ENCODE measurements around the gene ARPC2. TPM values are rescaled to one million over a fixed set of nuclear protein-coding genes. Genes with fewer than 3 reads are reported as not detected.

Gene ARPC2
- total and polyA plus RNA-seq, 2 of the 13 experiments (the other 11 are each of a cell fraction or from before 2014, with no cell fraction given) = 168 to 303 TPM

- Histone ChIP-seq H3K4me1 (ENCODE audit: insufficient read depth, low read length) (peaks cover 44% of the 10 kb centered on the region), H3K27ac (ENCODE audit: extremely low read length, insufficient read depth, low read length) (peak overlapping the region; percentile 4), H4K20me1 (ENCODE audit: insufficient read depth, low read length) (no peaks in the 10 kb centered on the region), H3K79me2 (ENCODE audit: insufficient read depth, low read length) (peaks cover 10% of the 10 kb centered on the region), H3K9ac (ENCODE audit: insufficient read depth, low read depth, low read length) (no peak overlapping the region), H3K4me2 (ENCODE audit: low read depth, low read length) (no peak overlapping the region), H3K36me3 (replicated peaks in 1 of 2; ENCODE audit: control insufficient read depth in 1 of 2, insufficient read depth in 2 of 2, low read length in 2 of 2) (peaks cover 26 to 88% of the 10 kb centered on the region in 2 experiments), H3K4me3 (replicated peaks in 1 of 3; ENCODE audit: insufficient read depth in 1 of 3, low read depth in 2 of 3, low read length in 3 of 3) (no peak overlapping the region), H3K27me3 (ENCODE audit: control insufficient read depth in 1 of 2, insufficient read depth in 2 of 2, low read length in 2 of 2) (no peaks in the 10 kb centered on the region), H3K9me3 (ENCODE audit: low read length) (no peaks in the 10 kb centered on the region), H2AFZ (ENCODE audit: low read length) (no peak overlapping the region)
- no peak for FAIRE-seq
- POLR2A ChIA-PET = interaction anchor here (1.1 kb wide), 2 partner anchors 11 to 13 kb away, joined by 3 to 4 read pairs; no protein-coding TSS in a partner anchor
- no TSS peak for BruUV-seq (replicated peaks)
- ATAC-seq = no peak
- 86% methylated on average over 3 of the region's 3 CpGs for WGBS (ENCODE audit: low lambda C conversion rate)
- DNase-seq (ENCODE audit: low spot score) = no peak
- intact Hi-C loops (cut with micrococcal nuclease; ENCODE audit: unreplicated experiment) (no loop called here), in situ Hi-C loops (cut with HindIII; ENCODE audit: extremely low pct_ligation_motif_present, low pct_unique_long_range_greater_than_20kb) (no loop called here)
- no peak for TF ChIP-seq CAMTA2 (CRISPR knock-in tag; IDR thresholded peaks at IDR 0.05; ENCODE audit: borderline replicate concordance)
- TF ChIP-seq JUND (CRISPR knock-in tag; IDR thresholded peaks at IDR 0.05) = no peak
- TF ChIP-seq ZMAT3 (CRISPR knock-in tag; conservative IDR thresholded peaks at IDR 0.05) = no peak
- TF ChIP-seq HOXA7 (CRISPR knock-in tag; IDR thresholded peaks at IDR 0.05) = no peak
- TF ChIP-seq CHD2 (IDR thresholded peaks at IDR 0.05; ENCODE audit: low read depth, low read length) = no peak
- TF ChIP-seq GPBP1L1 (CRISPR knock-in tag; IDR thresholded peaks at IDR 0.05) = no peak
- TF ChIP-seq ZNF576 (CRISPR knock-in tag; IDR thresholded peaks at IDR 0.05) = no peak
- TF ChIP-seq CEBPG (CRISPR knock-in tag; IDR thresholded peaks at IDR 0.05) = no peak
- CTCF ChIA-PET (ENCODE audit: low intra/inter-chr PET ratio, low total read pairs) = no interaction called here
These were observed 12.2 kb downstream of the ARPC2 start for GRCh38 chr2:218229239-218229638.

DNA sequence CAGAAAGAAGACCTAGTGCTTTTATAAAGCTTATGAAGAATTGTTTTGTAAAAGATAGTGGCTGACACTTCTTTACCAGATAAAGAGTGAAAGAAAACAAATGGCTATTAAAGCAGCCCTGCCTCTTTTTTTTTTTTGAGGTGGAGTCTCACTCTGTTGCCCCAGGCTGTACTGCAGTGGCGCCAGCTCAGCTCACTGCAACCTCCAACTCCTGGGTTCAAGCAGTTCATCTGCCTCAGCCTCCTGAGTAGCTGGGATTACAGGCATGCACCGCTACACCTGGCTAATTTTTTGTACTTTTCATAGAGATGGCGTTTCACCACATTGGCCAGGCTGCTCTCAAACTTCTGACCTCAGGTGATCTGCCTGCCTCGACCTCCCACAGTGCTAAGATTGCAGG, 12.9 kb downstream of the ARPC2 start:
- ChIA-PET POLR2A (interaction anchor here (1.1 to 1.7 kb wide), 2 partner anchors 13 kb away, joined by 4 to 11 read pairs; partner anchors contain the start of gene ARPC2), CTCF (ENCODE audit: low intra/inter-chr PET ratio, low total read pairs) (no interaction called here)
- 100% methylated on average over 4 of the region's 4 CpGs for WGBS (ENCODE audit: low lambda C conversion rate)
- in situ Hi-C loops (cut with HindIII; ENCODE audit: extremely low pct_ligation_motif_present, low pct_unique_long_range_greater_than_20kb) = no loop called here
- Histone ChIP-seq H3K4me3 (replicated peaks in 1 of 3; ENCODE audit: insufficient read depth in 1 of 3, low read depth in 2 of 3, low read length in 3 of 3) (no peak overlapping the region), H3K27ac (ENCODE audit: extremely low read length, insufficient read depth, low read length) (no peak overlapping the region), H4K20me1 (ENCODE audit: insufficient read depth, low read length) (no peaks in the 10 kb centered on the region), H3K79me2 (ENCODE audit: insufficient read depth, low read length) (peaks cover 5% of the 10 kb centered on the region), H3K9ac (ENCODE audit: insufficient read depth, low read depth, low read length) (no peak overlapping the region), H3K36me3 (replicated peaks in 1 of 2; ENCODE audit: control insufficient read depth in 1 of 2, insufficient read depth in 2 of 2, low read length in 2 of 2) (peaks cover 27 to 88% of the 10 kb centered on the region in 2 experiments), H3K9me3 (ENCODE audit: low read length) (no peaks in the 10 kb centered on the region), H3K4me1 (ENCODE audit: insufficient read depth, low read length) (peaks cover 47% of the 10 kb centered on the region), H3K4me2 (ENCODE audit: low read depth, low read length) (no peak overlapping the region), H2AFZ (ENCODE audit: low read length) (no peak overlapping the region), H3K27me3 (ENCODE audit: control insufficient read depth in 1 of 2, insufficient read depth in 2 of 2, low read length in 2 of 2) (no peaks in the 10 kb centered on the region)
- intact Hi-C loops (cut with micrococcal nuclease; ENCODE audit: unreplicated experiment) = no loop called here
- TSS peak; percentile 11 for BruUV-seq (replicated peaks)
- ATAC-seq (no peak), DNase-seq (ENCODE audit: low spot score) (no peak), FAIRE-seq (no peak)
- TF ChIP-seq MTA1 (CRISPR knock-in tag; IDR thresholded peaks at IDR 0.05; ENCODE audit: borderline replicate concordance) (no peak), ZNF713 (CRISPR knock-in tag; IDR thresholded peaks at IDR 0.05) (no peak), ZFP1 (CRISPR knock-in tag; IDR thresholded peaks at IDR 0.05) (no peak), HES4 (CRISPR knock-in tag; IDR thresholded peaks at IDR 0.05; ENCODE audit: borderline replicate concordance) (no peak), NFIC (IDR thresholded peaks at IDR 0.05; ENCODE audit: low read length) (no peak), PRMT3 (CRISPR knock-in tag; IDR thresholded peaks at IDR 0.05; ENCODE audit: borderline replicate concordance, low read depth) (no peak), ZNF33B (CRISPR knock-in tag; IDR thresholded peaks at IDR 0.05) (no peak), BHLHE40 (IDR thresholded peaks at IDR 0.05; ENCODE audit: low read length) (no peak), ZNF230 (CRISPR knock-in tag; IDR thresholded peaks at IDR 0.05) (no peak), RXRB (CRISPR knock-in tag; IDR thresholded peaks at IDR 0.05; ENCODE audit: borderline replicate concordance) (no peak)
- TF ChIP-seq, protein P1, sequence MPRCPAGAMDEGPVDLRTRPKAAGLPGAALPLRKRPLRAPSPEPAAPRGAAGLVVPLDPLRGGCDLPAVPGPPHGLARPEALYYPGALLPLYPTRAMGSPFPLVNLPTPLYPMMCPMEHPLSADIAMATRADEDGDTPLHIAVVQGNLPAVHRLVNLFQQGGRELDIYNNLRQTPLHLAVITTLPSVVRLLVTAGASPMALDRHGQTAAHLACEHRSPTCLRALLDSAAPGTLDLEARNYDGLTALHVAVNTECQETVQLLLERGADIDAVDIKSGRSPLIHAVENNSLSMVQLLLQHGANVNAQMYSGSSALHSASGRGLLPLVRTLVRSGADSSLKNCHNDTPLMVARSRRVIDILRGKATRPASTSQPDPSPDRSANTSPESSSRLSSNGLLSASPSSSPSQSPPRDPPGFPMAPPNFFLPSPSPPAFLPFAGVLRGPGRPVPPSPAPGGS (CRISPR knock-in tag; IDR thresholded peaks at IDR 0.05) = no peak
